GM18502 (cell line): ENCODE measurements around the gene CORO1A.
"Not testable (repeated sequence)": the region's sequence is repeated elsewhere in the genome, so short reads cannot be mapped to it uniquely, and the experiment has no call there.

Experiments
- ATAC-seq: cut with Tn5 transposase; IDR thresholded peaks from one replicate; pipeline ENCODE4 v1.9.1; 2021; ENCODE audit warnings: mild to moderate bottlenecking; ENCODE audit not compliant: unreplicated experiment, poor library complexity

CORO1A gene

DNA sequence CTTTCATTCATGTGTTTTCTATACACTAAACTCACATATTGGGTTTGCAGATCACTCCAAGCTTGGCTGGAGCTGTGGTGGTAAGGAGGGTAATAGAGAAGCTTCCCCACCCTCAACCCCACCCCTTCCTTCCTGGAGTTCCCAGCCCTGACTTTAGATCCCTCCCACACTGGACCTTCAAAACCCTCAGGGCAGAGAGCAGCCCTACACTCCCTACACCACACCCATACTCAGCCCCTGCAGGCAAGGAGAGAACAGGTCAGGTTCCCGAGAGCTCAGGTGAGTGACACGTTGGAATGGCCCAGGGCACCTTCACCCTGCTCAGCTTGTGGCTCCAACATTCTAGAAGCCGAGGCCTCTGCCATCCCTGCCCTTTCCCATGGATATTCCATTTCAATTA lies 15.6 kb downstream of the CORO1A start, which contains the start of gene SULT1A3:
Gene SULT1A3 (plus strand): TSS at position 207 of the 400 bp plus-strand sequence. CDS start 1,474 bp downstream, outside the sequence.
- not testable (repeated sequence) for ATAC-seq

DNA sequence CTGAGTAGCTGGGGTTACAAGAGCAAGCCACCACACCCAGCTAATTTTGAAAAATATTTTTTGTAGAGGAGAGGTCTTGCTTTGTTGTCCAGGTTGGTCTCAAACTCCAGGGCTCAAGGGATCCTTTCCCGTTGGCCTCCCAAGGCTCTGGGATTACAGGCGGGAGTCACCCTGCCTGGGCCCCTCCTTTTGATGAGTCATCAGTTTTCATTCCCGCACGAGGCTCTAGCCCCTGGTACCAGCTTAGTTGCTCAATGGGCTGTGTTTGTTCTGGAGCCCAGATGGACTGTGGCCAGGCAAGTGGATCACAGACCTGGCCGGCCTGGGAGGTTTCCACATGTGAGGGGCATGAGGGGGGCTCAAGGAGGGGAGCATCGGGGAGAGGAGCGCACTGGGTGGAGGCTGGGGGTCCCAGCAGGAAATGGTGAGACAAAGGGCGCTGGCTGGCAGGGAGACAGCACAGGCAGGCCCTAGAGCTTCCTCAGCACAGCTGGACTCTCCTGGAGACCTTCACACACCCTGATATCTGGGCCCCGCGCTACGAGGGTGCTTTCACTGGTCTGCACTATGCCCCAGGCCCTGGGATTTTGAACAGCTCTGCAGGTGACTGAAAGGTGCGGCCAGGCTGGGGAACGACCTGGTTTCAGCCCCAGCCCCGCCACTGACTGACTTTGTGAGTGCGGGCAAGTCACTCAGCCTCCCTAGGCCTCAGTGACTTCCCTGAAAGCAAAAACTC lies 16.4 kb downstream of the CORO1A start:
- ATAC-seq = not testable (repeated sequence)

DNA sequence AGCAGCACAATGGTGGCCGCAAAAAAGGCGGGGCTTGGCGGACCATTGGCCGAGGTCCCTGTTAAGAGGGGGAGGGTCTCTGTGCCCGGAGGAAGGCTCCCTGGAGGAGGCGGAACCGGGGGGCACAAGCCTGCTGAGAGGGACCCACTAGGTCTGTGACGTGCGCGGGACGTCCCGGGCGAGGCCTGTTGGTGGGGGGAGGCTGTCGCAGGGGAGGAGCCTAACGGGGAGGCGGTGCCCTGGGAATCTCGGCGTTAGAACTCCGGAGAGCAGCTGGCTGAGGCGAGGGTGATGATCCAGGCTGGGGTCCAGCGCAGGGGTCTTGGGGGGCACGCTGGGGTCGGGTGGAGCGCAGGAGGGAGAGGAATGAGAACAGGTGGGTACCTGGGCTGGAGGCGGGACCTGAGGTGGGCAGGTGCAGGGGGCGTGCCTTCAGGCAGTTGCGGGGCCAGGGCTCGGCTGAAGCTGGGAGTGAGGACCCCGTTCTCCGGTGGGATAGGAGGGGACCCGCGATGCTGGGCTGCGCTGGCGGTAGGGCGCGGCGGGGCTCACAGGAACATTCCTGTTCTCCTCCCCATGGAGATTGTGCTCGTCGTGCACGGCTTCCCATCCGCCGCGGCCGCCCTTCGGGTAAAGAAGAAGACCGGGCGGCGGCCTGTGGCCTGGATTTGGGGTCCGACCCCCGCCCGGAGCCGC lies 22.3 kb downstream of the CORO1A start:
- ATAC-seq = not testable (repeated sequence)

DNA sequence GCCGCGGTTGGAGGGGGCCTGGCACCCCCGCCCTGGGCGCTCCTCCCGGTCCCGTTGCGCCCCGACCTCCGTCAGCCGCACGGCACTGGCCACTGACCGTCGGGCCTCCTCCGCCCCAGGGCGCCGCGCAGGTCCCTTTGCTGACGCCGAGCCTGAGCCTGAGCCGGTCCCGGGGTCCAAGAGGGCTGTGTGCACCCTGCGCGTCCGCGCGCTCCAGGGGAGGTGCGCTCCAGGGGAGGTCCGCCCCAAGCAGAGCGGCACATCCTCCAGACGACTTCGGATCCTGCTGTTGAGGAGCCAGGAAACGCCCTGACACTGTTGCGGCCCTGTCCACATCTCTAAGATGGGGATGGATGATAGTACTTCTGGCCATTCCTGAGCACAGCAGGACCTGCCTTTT lies 22.9 kb downstream of the CORO1A start:
- not testable (repeated sequence) for ATAC-seq

DNA sequence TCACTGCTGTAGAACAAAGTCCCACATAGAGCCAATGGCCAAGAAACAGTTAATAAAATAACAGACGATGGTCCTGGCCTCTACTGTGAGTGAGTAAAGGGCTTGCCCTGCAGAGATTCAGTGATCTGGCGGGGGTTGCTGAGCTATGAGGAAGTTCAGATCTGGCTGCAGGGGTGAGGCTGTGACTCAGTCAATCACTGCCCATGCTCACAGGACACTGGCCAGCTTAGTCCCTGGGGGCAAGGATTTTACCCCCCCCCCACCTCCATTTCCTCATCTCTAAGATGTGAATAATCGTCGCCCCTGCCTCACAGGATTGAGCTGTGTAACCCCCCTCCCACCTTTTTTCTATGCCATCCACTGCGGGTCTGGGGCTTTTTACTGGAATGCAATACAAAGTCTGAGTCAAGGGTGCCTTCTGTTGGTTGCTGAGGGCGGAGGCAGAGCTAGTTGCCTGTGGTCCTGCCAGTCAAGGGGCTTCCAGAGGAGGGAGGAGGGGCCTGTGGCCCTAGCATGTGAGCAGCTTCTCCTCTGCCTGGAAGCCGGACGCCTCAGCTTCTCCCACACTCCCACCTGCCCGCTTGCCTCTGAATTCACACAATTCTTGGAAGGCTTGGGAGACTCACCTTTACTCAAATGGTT lies 23.8 kb downstream of the CORO1A start:
- ATAC-seq = not testable (repeated sequence)

DNA sequence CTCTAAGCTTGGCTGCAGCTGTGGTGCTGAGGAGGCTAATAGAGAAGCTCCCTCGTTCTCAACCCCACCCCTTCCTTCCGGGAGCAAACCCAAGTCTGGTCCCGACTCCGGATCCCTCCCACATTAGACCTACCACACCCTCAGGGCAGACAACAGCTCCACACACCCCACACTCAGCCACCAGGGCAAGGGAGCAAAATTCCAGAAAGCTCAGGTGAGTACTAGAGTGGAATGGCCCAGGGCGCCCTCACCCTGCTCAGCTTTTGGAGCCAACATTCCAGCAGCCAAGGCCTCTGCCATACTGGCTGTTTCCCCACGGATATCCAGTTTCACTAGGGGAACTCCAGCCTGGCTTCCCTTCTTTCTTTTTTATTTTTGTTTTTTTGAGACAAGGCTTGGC lies 25.6 kb downstream of the CORO1A start:
- ATAC-seq = not testable (repeated sequence)

DNA sequence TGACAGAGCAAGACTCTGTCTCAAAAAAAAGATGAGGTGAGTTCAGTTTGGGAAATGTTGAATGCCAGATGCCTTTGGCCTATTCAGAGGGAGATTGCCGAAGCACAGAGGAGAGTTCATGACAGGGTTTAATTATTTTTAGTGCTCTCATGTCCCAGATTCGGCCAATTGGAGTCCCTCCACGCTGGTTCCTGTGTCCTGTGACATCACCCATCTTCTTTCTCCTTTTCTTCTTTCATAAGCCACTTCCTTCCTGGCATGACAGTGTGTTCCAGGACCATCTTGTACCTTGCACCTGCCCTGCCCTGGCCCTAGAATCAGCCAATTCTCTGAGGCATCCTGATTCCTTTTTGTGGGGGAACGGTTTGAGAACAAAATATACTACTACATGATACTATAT lies 28.0 kb downstream of the CORO1A start:
- not testable (repeated sequence) for ATAC-seq

DNA sequence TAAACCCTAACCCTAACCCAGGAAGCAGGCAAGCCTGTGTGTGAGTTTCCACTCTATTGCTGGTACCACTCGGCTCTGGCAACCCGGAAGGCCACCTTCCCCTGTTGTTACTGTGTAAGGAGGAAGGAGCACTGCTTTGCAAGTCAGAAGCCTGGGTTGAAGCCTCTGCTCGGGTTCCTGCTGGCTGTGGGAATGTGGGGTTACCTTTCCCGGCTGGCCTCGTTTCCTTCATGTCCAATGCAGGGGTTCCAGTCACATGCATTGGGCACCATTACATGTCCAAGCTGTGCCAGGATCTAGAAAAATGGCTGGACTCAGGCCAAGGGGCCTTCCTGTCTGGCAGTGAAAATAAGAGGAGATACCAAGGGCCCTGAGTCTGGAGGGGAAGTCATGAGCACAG lies 33.7 kb downstream of the CORO1A start:
- not testable (repeated sequence) for ATAC-seq
